Prostate gland (tissue), 2 donors: ENCODE measurements around the gene NBEAL1. TPM values are rescaled to one million over a fixed set of nuclear protein-coding genes. Genes with fewer than 3 reads are reported as not detected.
"Not testable (repeated sequence)": the region's sequence is repeated elsewhere in the genome, so short reads cannot be mapped to it uniquely, and the experiment has no call there.

Experiments used
- DNase-seq: peaks from one replicate; pipeline ENCODE4 v3.0.0-alpha.2; 2019; ENCODE audit warnings: low spot score
- H3K27ac ChIP-seq, 2 donors: fragments of 200-600 bp; sonication (generic); 2 replicates each; pipeline ENCODE4 v1.5.1; 2017 to 2019
- H3K27me3 ChIP-seq: fragments of 200-600 bp; sonication (generic); replicated peaks from 2 replicates; pipeline ENCODE4 v1.5.1; 2019; ENCODE audit not compliant: insufficient read depth
- H3K36me3 ChIP-seq, 2 donors: fragments of 200-600 bp; sonication (generic); 1 replicate in 1 of 2; 2 replicates in 1 of 2; pipeline versions ENCODE4 v1.5.1 to v1.8.1; 2017 to 2019
- H3K4me1 ChIP-seq: fragments of 200-600 bp; sonication (generic); replicated peaks from 2 replicates; pipeline ENCODE4 v1.5.1; 2019
- H3K4me3 ChIP-seq, 2 donors: fragments of 200-600 bp; sonication (generic); 2 replicates each; pipeline ENCODE4 v1.5.1; 2017 to 2019
- H3K9me3 ChIP-seq: fragments of 200-600 bp; sonication (generic); 2 replicates; pipeline ENCODE4 v1.5.1; 2017
- POLR2A ChIP-seq: fragments of 450-650 bp; IDR thresholded peaks from one replicate; pipeline ENCODE4 v1.6.1; 2016; ENCODE audit warnings: antibody characterized with exemption, mild to moderate bottlenecking
- POLR2AphosphoS5 ChIP-seq: sonication (generic); formaldehyde crosslinking; IDR thresholded peaks from one replicate; pipeline ENCODE4 v1.6.1; 2017; ENCODE audit warnings: antibody characterized with exemption
- WGBS: methylation state at CpG from one replicate; pipeline ENCODE4 v1.1.5; 2018; 5-methylcytosine and 5-hydroxymethylcytosine counted together
- intact Hi-C: fragments of 100-400 bp; cut with DNase I; formaldehyde crosslinking; loops from one replicate; pipeline ENCODE4 v1.14.2; 2022
- total RNA-seq, 2 donors: library from RNA; depleted of rRNA; stranded (reverse); fragments of >200 nt; gene quantifications; one replicate each; pipeline ENCODE4 v1.1.0, GENCODE V29; 2016
- TF ChIP-seq, protein P1 (sequence below), 4 experiments: fragments of 200-600 bp in 2 of 4; fragments of 450-650 bp in 2 of 4; sonication (generic) in 2 of 4; IDR thresholded peaks; 1 replicate in 3 of 4; 2 replicates in 1 of 4; pipeline ENCODE4 v1.5.1; 2016 to 2019; ENCODE audit warnings: antibody characterized with exemption in 4 of 4, mild to moderate bottlenecking in 2 of 4, moderate library complexity in 2 of 4

Gene NBEAL1
- total RNA-seq, result 10 to 100 TPM; 21.2 to 47.1 TPM

- peak within 1 kb of the TSS; percentile 90 to 91 for H3K4me3 ChIP-seq
- no peaks in the 10 kb centered on the region for H3K9me3 ChIP-seq
- TF ChIP-seq, protein P1, sequence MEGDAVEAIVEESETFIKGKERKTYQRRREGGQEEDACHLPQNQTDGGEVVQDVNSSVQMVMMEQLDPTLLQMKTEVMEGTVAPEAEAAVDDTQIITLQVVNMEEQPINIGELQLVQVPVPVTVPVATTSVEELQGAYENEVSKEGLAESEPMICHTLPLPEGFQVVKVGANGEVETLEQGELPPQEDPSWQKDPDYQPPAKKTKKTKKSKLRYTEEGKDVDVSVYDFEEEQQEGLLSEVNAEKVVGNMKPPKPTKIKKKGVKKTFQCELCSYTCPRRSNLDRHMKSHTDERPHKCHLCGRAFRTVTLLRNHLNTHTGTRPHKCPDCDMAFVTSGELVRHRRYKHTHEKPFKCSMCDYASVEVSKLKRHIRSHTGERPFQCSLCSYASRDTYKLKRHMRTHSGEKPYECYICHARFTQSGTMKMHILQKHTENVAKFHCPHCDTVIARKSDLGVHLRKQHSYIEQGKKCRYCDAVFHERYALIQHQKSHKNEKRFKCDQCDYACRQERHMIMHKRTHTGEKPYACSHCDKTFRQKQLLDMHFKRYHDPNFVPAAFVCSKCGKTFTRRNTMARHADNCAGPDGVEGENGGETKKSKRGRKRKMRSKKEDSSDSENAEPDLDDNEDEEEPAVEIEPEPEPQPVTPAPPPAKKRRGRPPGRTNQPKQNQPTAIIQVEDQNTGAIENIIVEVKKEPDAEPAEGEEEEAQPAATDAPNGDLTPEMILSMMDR (IDR thresholded peaks at IDR 0.05), result no peak
- TF ChIP-seq POLR2A, result peak; percentile 86
- peak; percentile 99 for TF ChIP-seq POLR2AphosphoS5
- under 1% methylated on average over 59 of the region's 59 CpGs for WGBS
- no peaks in the 10 kb centered on the region for H3K4me1 ChIP-seq
- intact Hi-C loops, result loop anchor here (10.0 kb wide), 1 partner anchor 100 kb away; the partner anchor contains the start of genes CARF and WDR12
- H3K36me3 ChIP-seq, result no peaks in the 10 kb centered on the region
- no peaks in the 10 kb centered on the region for H3K27me3 ChIP-seq
- peak within 1 kb of the TSS; percentile 93 to 94 for H3K27ac ChIP-seq
- DNase-seq, result peak; percentile 98
These were observed at the start of gene NBEAL1 for GRCh38 chr2:203014456-203015199. Gene NBEAL1 (plus strand): TSS chr2:203014875. CDS start chr2:203016385, 1,510 bp downstream.

DNA sequence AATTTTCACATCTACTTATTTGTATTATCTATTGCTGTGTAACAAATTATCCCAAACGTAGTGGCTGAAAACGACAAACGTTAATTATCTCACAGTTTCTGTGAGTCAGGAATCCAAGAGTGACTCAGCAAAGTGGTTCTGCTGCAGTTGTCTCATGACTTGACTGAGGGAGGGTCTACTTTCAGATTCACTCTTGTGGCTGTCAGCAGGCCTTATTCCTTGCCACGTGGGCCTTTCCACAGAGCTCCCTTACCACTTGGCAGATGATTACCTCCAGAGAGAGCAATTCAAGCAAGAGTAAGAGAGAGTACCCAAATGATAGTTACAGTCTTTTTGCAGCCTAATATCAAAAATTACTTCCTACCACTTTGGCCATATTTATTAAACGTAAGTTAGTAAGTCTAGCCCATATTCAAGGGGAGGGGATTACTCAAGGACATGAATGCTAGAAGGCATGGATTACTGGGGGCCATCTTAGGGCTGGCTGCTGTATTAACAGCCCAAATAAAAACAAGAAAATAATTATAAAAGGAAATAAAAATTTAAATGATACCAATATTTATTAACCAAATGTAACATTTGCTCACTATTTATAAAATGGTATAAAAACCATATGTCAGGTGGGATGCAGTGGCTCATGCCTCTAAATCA, 48.7 kb upstream of the NBEAL1 start:
- no peaks in the 10 kb centered on the region for H3K9me3 ChIP-seq
- TF ChIP-seq, protein P1 (IDR thresholded peaks at IDR 0.05), result no peak
- TF ChIP-seq POLR2A, result no peak
- no peak for TF ChIP-seq POLR2AphosphoS5
- no peak overlapping the region for H3K27ac ChIP-seq
- H3K4me1 ChIP-seq, result no peaks in the 10 kb centered on the region
- H3K27me3 ChIP-seq, result no peaks in the 10 kb centered on the region
- H3K4me3 ChIP-seq, result no peak overlapping the region
- no peak for DNase-seq
- WGBS, result 71% methylated on average over 5 of the region's 5 CpGs
- intact Hi-C loops, result no loop called here
- no peaks in the 10 kb centered on the region for H3K36me3 ChIP-seq

DNA sequence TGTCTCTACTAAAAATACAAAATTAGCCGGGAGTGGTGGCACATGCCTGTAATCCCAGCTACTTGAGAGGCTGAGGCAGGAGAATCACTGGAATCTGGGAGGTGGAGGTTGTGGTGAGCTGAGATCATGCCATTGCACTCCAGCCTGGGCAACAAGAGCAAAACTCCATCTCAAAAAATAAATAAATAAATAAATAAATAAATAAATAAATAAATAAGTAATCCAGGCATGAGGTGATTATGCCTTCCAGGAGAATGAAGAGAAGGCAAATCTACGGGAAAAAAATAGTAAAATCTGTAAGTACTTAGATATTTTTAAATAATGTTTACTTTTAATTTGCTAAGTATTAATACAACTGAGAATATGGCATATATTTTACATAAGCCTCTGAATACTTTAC, 45.3 kb upstream of the NBEAL1 start:
- H3K36me3 ChIP-seq, H3K27ac ChIP-seq, DNase-seq, H3K4me3 ChIP-seq, H3K27me3 ChIP-seq, intact Hi-C loops, H3K9me3 ChIP-seq, H3K4me1 ChIP-seq: not testable (repeated sequence)
- WGBS, result 50% methylated on average over 2 of the region's 2 CpGs

- TF ChIP-seq POLR2AphosphoS5 (no peak), POLR2A (no peak)
- no peak overlapping the region for H3K4me3 ChIP-seq
- DNase-seq, result no peak
- H3K27me3 ChIP-seq, result no peaks in the 10 kb centered on the region
- no peak overlapping the region for H3K27ac ChIP-seq
- WGBS, result 93% methylated on average over 3 of the region's 3 CpGs
- H3K9me3 ChIP-seq, result no peaks in the 10 kb centered on the region
- intact Hi-C loops, result no loop called here
- H3K36me3 ChIP-seq, result no peaks in the 10 kb centered on the region
- no peaks in the 10 kb centered on the region for H3K4me1 ChIP-seq
These were observed 37.9 kb upstream of the NBEAL1 start for GRCh38 chr2:202976809-202977208.

- intact Hi-C loops, result no loop called here
These were observed 31.7 kb upstream of the NBEAL1 start for GRCh38 chr2:202982779-202983491.

More at GRCh38 chr2:202982779-202983491, 31.7 kb upstream of the NBEAL1 start:
- Histone ChIP-seq H3K9me3 (no peaks in the 10 kb centered on the region), H3K27ac (no peak overlapping the region), H3K4me3 (no peak overlapping the region), H3K4me1 (no peaks in the 10 kb centered on the region), H3K27me3 (no peaks in the 10 kb centered on the region), H3K36me3 (no peaks in the 10 kb centered on the region)
- no peak for DNase-seq
- 92% methylated on average over 3 of the region's 3 CpGs for whole genome bisulfite sequencing
- TF ChIP-seq, protein P1 (IDR thresholded peaks at IDR 0.05), result no peak
- TF ChIP-seq POLR2A (no peak), POLR2AphosphoS5 (no peak)
